Panc1 (cell line): ENCODE results near the gene TPD52L1. TPM values are rescaled to one million over a fixed set of nuclear protein-coding genes. Genes with fewer than 3 reads are reported as not detected.

ENCODE experiments used
- ATAC-seq: fragments of 200-7000 bp; cut with Tn5 transposase; 2 replicates; pipeline ENCODE4 v1.9.1; 2020; ENCODE audit warnings: mild to moderate bottlenecking, moderate library complexity
- BruUV-seq: library from RNA; stranded (reverse); fragments of 400-500 nt; replicated peaks from 2 replicates; lab custom pipeline; 2021; lab: Mats Ljungman, UMichigan
- CTCF ChIA-PET: fragments of 300-600 bp; sonication (Branson Sonifier 250); formaldehyde crosslinking; loops from one replicate; lab custom pipeline; 2022; ENCODE audit warnings: antibody characterized with exemption; lab: Charles Lee
- POLR2A ChIA-PET: fragments of 300-600 bp; sonication (Branson Sonifier 250); formaldehyde crosslinking; loops from one replicate; lab custom pipeline; 2022; ENCODE audit warnings: antibody characterized with exemption; lab: Charles Lee
- DNase-seq: peaks from one replicate; pipeline ENCODE4 v3.0.0-alpha.2; 2010; ENCODE audit warnings: low read depth, low spot score
- H3K27ac ChIP-seq: 2 replicates; pipeline ENCODE4 v1.5.1; 2011; ENCODE audit warnings: mild to moderate bottlenecking, low read length, inconsistent platforms
- H3K27me3 ChIP-seq: fragments of 200-500 bp; sonication (Bioruptor generic); 2 replicates; pipeline ENCODE4 v1.6.0; 2014; ENCODE audit warnings: low read length, inconsistent platforms; ENCODE audit not compliant: control insufficient read depth, insufficient read depth
- H3K36me3 ChIP-seq: fragments of 200-500 bp; sonication (Bioruptor generic); 2 replicates; pipeline ENCODE4 v1.5.1; 2014; ENCODE audit warnings: inconsistent platforms, mild to moderate bottlenecking, low read length, moderate library complexity; ENCODE audit not compliant: control insufficient read depth, insufficient read depth
- H3K4me1 ChIP-seq: 2 replicates; pipeline ENCODE4 v1.5.1; 2011; ENCODE audit warnings: inconsistent platforms, mild to moderate bottlenecking, low read length, moderate library complexity; ENCODE audit not compliant: control insufficient read depth, insufficient read depth
- H3K4me3 ChIP-seq, 2 experiments: 2 replicates each; pipeline ENCODE4 v1.5.1; 2011 to 2012; ENCODE audit warnings: low read depth in 2 of 2, low read length in 2 of 2, mild to moderate bottlenecking in 2 of 2, inconsistent platforms in 1 of 2, moderate library complexity in 1 of 2
- H3K9me3 ChIP-seq: fragments of 200-500 bp; sonication (Bioruptor generic); 2 replicates; pipeline ENCODE4 v1.5.1; 2014; ENCODE audit warnings: low read depth, mild to moderate bottlenecking, inconsistent platforms, low read length, moderate library complexity; ENCODE audit not compliant: control insufficient read depth, insufficient read depth
- POLR2AphosphoS5 ChIP-seq: IDR thresholded peaks from 2 replicates; pipeline ENCODE4 v1.6.1; 2012; ENCODE audit warnings: mild to moderate bottlenecking, low read depth, low read length, moderate library complexity
- REST ChIP-seq, 2 experiments: IDR thresholded peaks; 2 replicates each; pipeline ENCODE4 v1.6.1; 2011 to 2012; ENCODE audit warnings: low read depth in 2 of 2, control low read depth in 1 of 2, low read length in 1 of 2, mild to moderate bottlenecking in 1 of 2, moderate library complexity in 1 of 2; ENCODE audit not compliant: insufficient read depth in 1 of 2
- SIN3A ChIP-seq: IDR thresholded peaks from 2 replicates; pipeline ENCODE4 v1.6.1; 2012; ENCODE audit warnings: low read depth, mild to moderate bottlenecking, low read length, moderate library complexity, borderline replicate concordance; ENCODE audit not compliant: insufficient read depth
- TCF7L2 ChIP-seq: IDR thresholded peaks from 2 replicates; pipeline ENCODE4 v1.6.1; 2011; ENCODE audit warnings: mild to moderate bottlenecking, low read depth, low read length, inconsistent platforms
- in situ Hi-C: cut with HindIII; loops from 2 replicates; pipeline ENCODE4 v1.10.0; 2016; ENCODE audit warnings: low sequenced_read_pairs, low pct_unique_long_range_greater_than_20kb
- intact Hi-C: fragments of 100-400 bp; cut with micrococcal nuclease; formaldehyde crosslinking; loops from one replicate; pipeline ENCODE4 v1.10.0; 2022; ENCODE audit not compliant: unreplicated experiment
- total RNA-seq: library from RNA; stranded (reverse); gene quantifications from one replicate; pipeline ENCODE4 v1.2.1, GENCODE V29; 2021; ENCODE audit not compliant: unreplicated experiment
- TF ChIP-seq, protein P1 (sequence below): fragments of 450-650 bp; IDR thresholded peaks from 2 replicates; pipeline ENCODE4 v1.5.1; 2017; ENCODE audit warnings: mild to moderate bottlenecking

The TPD52L1 gene
- total RNA-seq, 1 experiment from 2014 or later, result 2.9 TPM

DNA sequence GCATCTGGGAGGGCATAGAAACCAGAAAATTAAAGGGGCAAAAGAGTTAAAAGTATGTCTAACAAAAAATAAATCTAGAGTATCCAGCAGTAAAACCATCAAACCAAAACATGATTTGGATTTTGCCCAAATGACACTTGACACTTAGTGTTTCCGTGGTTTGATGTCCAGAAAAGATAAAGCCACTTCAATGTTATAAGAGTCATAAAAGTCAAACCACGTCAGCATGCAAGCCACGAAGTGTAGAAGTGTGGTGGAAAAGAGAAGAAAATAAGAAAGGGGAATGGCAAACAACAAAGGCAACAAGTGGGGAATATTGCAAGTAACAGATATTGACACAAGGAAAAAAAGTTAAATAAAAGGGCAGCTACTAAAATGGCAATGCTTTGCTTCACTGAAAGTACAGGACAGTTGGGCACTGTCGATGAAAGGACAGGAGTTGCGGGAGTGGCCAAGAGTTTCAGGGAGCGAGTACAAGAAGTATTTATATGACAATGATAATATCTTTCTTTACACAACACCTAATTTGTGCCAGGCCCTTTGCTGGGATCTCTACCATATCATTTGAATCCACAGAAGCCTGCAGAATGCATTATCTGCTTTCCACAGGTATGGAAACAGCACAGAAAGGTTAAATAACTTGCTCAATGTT is 154.5 kb downstream of the TPD52L1 start:
- BruUV-seq, result no TSS peak
- CTCF ChIA-PET, result no interaction called here
- in situ Hi-C loops, result no loop called here
- Histone ChIP-seq H3K36me3 (no peaks in the 10 kb centered on the region), H3K4me3 (no peak overlapping the region), H3K27ac (no peak overlapping the region), H3K27me3 (peaks cover 32% of the 10 kb centered on the region; the same call in 1 of the 2 replicates), H3K4me1 (no peaks in the 10 kb centered on the region), H3K9me3 (no peaks in the 10 kb centered on the region)
- ATAC-seq (no peak), DNase-seq (no peak)
- TF ChIP-seq SIN3A (no peak), TCF7L2 (no peak), REST (IDR thresholded peaks at IDR 0.05; ENCODE audit: insufficient read depth in 1 of 2, low read depth in 2 of 2, low read length in 1 of 2) (no peak), POLR2AphosphoS5 (no peak)
- TF ChIP-seq, protein P1, sequence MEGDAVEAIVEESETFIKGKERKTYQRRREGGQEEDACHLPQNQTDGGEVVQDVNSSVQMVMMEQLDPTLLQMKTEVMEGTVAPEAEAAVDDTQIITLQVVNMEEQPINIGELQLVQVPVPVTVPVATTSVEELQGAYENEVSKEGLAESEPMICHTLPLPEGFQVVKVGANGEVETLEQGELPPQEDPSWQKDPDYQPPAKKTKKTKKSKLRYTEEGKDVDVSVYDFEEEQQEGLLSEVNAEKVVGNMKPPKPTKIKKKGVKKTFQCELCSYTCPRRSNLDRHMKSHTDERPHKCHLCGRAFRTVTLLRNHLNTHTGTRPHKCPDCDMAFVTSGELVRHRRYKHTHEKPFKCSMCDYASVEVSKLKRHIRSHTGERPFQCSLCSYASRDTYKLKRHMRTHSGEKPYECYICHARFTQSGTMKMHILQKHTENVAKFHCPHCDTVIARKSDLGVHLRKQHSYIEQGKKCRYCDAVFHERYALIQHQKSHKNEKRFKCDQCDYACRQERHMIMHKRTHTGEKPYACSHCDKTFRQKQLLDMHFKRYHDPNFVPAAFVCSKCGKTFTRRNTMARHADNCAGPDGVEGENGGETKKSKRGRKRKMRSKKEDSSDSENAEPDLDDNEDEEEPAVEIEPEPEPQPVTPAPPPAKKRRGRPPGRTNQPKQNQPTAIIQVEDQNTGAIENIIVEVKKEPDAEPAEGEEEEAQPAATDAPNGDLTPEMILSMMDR, result no peak
- intact Hi-C loops, result loop anchor here (5.0 kb wide), 1 partner anchor 436 kb away; no protein-coding TSS in a partner anchor
- POLR2A ChIA-PET, result no interaction called here

GRCh38 chr6:125310994-125311649 is 157.5 kb downstream of the TPD52L1 start:
- peak; percentile 88 for ATAC-seq
- Histone ChIP-seq H3K4me3 (no peak overlapping the region), H3K4me1 (no peaks in the 10 kb centered on the region), H3K9me3 (no peaks in the 10 kb centered on the region), H3K36me3 (no peaks in the 10 kb centered on the region), H3K27me3 (peaks cover 25% of the 10 kb centered on the region; the same call in 1 of the 2 replicates), H3K27ac (no peak overlapping the region)
- BruUV-seq, result no TSS peak
- POLR2A ChIA-PET, result interaction anchor here (0.7 kb wide), 1 partner anchor 13 kb away, joined by 3 read pairs; no protein-coding TSS in a partner anchor
- no peak for TF ChIP-seq TCF7L2
- TF ChIP-seq, protein P1, result peak; percentile 84
- in situ Hi-C loops, result no loop called here
- CTCF ChIA-PET, result interaction anchor here (1.5 kb wide), 2 partner anchors 442 to 459 kb away, joined by 4 to 6 read pairs; no protein-coding TSS in a partner anchor
- peak; percentile 58 for DNase-seq
- intact Hi-C loops, result loop anchor here (5.0 to 10.0 kb wide), 2 partner anchors 204 to 661 kb away; no protein-coding TSS in a partner anchor
